ENCODE measurements around the gene ATP1A2. TPM values are rescaled to one million over a fixed set of nuclear protein-coding genes. Genes with fewer than 3 reads are reported as not detected.

Gene ATP1A2
- total and polyA plus RNA-seq, 3 donors from 2014 or later = 13.2 to 27.9 (median 14.2) TPM

DNA sequence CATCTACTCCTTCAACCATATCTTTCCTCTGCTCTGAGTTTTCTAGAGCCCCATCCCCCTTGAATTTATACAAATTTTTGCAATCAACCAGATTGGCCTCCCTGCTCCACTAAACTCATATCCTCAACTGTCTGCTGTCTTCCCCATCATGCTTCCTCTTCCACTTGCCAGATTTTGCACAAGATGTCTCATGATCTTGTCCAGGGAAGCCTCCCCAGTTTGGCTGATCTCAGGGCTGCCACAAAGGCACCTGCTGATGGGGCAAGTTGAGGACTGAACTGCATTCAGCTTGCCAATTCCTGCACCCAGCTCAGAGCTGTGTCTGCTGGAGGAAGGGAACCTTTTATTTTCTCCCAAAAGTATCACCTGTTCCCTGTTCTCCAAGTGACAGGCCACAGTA, 38.1 kb upstream of the ATP1A2 start:
- no peak for DNase-seq
- no peaks in the 10 kb centered on the region for H3K4me1 ChIP-seq

DNA sequence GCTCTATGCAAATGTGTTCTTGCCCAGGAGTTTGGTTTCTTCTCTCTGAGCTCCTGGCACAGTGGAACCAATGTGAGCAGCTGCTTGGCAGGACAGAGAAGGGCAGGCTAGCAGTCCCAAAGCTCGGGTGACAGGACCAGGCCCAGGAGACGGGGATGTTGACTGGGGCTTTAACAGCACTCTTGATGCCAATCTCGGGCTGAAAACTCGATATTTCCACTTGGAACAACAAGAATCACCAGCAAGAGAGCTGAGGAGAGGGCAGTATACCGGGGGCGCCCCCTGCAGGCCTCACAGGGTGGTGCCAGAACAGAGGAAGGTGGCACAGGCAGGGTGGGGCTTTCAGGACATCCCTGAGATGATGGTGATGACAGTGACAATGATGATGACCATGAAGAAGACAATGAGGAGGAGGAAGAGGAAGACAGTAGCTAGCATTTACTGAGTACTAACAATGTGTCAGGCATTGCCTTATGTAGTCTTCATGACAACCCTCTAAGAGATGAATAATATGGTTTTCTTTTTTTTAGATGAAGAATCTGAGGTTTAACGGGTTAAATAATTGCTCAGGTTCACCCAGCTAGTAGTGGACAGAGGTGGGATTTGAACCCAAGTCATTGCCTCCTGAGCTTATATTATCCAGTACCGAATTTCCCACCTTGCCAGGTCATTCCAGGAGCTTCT, 36.9 kb upstream of the ATP1A2 start:
- intact Hi-C loops (cut with DNase I; ENCODE audit: low total_unique reads) = no loop called here
- 40 to 48% methylated on average over 8 of the region's 8 CpGs for WGBS, 2 donors
- peak; percentile 58 for DNase-seq

More for the DNA sequence above, 38.1 kb upstream of the ATP1A2 start:
- no peaks in the 10 kb centered on the region for H3K36me3 ChIP-seq (ENCODE audit: low read depth, missing control alignments)
- intact Hi-C loops (cut with DNase I; ENCODE audit: low total_unique reads) = no loop called here
- no peak overlapping the region for H3K27ac ChIP-seq
- no peak overlapping the region for H3K4me3 ChIP-seq
- no peaks in the 10 kb centered on the region for H3K27me3 ChIP-seq
- no peaks in the 10 kb centered on the region for H3K9me3 ChIP-seq
- TF ChIP-seq, protein P1, sequence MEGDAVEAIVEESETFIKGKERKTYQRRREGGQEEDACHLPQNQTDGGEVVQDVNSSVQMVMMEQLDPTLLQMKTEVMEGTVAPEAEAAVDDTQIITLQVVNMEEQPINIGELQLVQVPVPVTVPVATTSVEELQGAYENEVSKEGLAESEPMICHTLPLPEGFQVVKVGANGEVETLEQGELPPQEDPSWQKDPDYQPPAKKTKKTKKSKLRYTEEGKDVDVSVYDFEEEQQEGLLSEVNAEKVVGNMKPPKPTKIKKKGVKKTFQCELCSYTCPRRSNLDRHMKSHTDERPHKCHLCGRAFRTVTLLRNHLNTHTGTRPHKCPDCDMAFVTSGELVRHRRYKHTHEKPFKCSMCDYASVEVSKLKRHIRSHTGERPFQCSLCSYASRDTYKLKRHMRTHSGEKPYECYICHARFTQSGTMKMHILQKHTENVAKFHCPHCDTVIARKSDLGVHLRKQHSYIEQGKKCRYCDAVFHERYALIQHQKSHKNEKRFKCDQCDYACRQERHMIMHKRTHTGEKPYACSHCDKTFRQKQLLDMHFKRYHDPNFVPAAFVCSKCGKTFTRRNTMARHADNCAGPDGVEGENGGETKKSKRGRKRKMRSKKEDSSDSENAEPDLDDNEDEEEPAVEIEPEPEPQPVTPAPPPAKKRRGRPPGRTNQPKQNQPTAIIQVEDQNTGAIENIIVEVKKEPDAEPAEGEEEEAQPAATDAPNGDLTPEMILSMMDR (IDR thresholded peaks at IDR 0.05) = no peak
- no peak for TF ChIP-seq POLR2A (IDR thresholded peaks at IDR 0.05)

DNA sequence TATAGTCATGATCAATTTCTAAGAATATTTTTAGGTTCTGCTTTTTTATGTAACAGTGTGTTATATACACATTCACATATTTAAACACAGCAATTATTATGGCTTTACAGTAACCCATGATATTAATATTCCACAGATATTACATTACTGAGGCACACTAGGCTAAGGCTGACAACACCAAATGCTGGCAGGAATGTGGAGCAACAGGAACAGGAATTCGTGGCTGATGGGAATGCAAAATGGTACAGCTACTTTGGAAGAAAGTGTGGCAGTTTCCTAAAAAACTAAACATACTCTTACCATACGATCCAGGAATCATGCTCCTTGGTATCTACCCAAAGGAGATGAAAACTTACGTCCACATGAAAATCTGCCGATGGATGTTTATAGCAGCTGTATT, 36.1 kb upstream of the ATP1A2 start:
- Histone ChIP-seq H3K4me3 (no peak overlapping the region), H3K27me3 (no peaks in the 10 kb centered on the region), H3K9me3 (no peaks in the 10 kb centered on the region), H3K36me3 (ENCODE audit: low read depth, missing control alignments) (no peaks in the 10 kb centered on the region), H3K4me1 (no peaks in the 10 kb centered on the region), H3K27ac (no peak overlapping the region)
- no peak for TF ChIP-seq POLR2A (IDR thresholded peaks at IDR 0.05)
- TF ChIP-seq, protein P1 (IDR thresholded peaks at IDR 0.05) = no peak
- no peak for DNase-seq
- WGBS, 2 donors = 75 to 77% methylated on average over 4 of the region's 4 CpGs
- intact Hi-C loops (cut with DNase I; ENCODE audit: low total_unique reads) = no loop called here

More for the DNA sequence above, 36.9 kb upstream of the ATP1A2 start:
- Histone ChIP-seq H3K36me3 (ENCODE audit: low read depth, missing control alignments) (no peaks in the 10 kb centered on the region), H3K9me3 (no peaks in the 10 kb centered on the region), H3K27ac (no peak overlapping the region), H3K4me3 (no peak overlapping the region), H3K4me1 (no peaks in the 10 kb centered on the region), H3K27me3 (no peaks in the 10 kb centered on the region)
- no peak for TF ChIP-seq POLR2A (IDR thresholded peaks at IDR 0.05)
- TF ChIP-seq, protein P1 (IDR thresholded peaks at IDR 0.05) = peak; percentile 32 to 69 (median 36)

DNA sequence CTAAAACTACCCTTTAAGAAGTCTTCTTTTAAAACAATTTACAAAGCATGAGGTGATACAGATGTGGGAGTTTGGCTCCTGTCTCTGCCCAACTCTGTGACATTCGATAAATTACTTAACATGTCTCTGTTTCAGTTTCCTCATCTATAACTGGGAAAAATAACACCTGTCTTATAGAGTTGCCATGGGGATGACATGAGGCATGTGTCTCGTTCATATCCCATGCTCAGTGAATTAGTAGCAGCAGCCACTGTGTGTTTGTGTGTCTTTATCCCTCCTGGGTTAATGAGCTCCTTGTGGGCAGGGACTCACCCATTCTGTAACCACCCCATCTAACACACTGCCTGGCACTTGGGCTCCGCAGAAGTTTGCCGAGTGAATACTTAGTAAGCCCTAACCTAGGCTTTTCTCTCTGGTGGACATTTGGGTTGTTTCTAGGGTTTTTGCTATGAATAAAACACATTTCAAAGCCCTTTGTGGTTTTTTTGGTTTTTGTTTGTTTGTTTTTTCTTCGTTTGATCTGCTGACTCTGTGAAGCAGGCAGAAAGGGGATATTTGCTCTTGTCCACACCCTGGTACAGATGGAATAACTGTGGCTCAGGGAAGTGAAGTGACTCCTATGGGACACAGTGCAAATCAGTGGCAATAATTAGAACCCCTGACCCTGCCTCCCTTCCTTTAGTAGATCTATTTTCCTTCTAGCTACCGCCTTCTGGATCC, 35.0 kb upstream of the ATP1A2 start:
- Histone ChIP-seq H3K27ac (no peak overlapping the region), H3K36me3 (ENCODE audit: low read depth, missing control alignments) (no peaks in the 10 kb centered on the region), H3K27me3 (no peaks in the 10 kb centered on the region), H3K4me1 (no peaks in the 10 kb centered on the region), H3K9me3 (no peaks in the 10 kb centered on the region), H3K4me3 (no peak overlapping the region)
- no peak for DNase-seq
- TF ChIP-seq POLR2A (IDR thresholded peaks at IDR 0.05) = no peak
- TF ChIP-seq, protein P1 (IDR thresholded peaks at IDR 0.05) = no peak
- intact Hi-C loops (cut with DNase I; ENCODE audit: low total_unique reads) = no loop called here
- 65 to 67% methylated on average over 6 of the region's 6 CpGs for WGBS, 2 donors
